DOHH2 (cell line): ENCODE measurements around the gene CLK4.

Experiments used
- EZH2phosphoT487 ChIP-seq: fragments of 200-600 bp; sonication (generic); IDR thresholded peaks from 2 replicates; pipeline ENCODE4 v1.6.1; 2017; ENCODE audit warnings: borderline replicate concordance, mild to moderate bottlenecking, antibody characterized with exemption, low read length, moderate library complexity, mixed read lengths
- TF ChIP-seq, protein P1 (sequence below): fragments of 200-600 bp; sonication (generic); IDR thresholded peaks from one replicate; pipeline ENCODE4 v1.5.1; 2014; ENCODE audit warnings: antibody characterized with exemption, mild to moderate bottlenecking, low read depth, low read length; ENCODE audit not compliant: poor library complexity, severe bottlenecking

DNA sequence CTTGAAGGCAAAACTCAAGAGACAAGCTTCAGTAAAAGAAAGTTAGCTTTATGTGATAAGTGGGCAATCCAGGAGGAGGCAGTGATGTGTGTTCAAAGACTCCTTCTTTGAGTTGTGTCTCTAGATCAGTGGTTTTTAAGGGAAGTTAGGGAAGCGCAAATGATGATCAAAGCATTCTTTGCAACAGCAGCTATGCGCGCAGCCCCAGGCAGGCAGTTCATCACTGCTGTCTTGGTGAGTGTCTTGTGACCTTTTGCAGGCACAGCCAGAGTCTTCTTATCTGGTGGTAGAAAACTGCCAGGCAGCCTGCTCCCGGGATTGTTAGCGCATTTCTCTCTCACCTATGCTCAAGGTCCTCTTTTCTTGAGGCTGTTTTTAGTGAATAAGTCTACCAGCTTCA lies 40.3 kb upstream of the CLK4 start:
- TF ChIP-seq, protein P1, sequence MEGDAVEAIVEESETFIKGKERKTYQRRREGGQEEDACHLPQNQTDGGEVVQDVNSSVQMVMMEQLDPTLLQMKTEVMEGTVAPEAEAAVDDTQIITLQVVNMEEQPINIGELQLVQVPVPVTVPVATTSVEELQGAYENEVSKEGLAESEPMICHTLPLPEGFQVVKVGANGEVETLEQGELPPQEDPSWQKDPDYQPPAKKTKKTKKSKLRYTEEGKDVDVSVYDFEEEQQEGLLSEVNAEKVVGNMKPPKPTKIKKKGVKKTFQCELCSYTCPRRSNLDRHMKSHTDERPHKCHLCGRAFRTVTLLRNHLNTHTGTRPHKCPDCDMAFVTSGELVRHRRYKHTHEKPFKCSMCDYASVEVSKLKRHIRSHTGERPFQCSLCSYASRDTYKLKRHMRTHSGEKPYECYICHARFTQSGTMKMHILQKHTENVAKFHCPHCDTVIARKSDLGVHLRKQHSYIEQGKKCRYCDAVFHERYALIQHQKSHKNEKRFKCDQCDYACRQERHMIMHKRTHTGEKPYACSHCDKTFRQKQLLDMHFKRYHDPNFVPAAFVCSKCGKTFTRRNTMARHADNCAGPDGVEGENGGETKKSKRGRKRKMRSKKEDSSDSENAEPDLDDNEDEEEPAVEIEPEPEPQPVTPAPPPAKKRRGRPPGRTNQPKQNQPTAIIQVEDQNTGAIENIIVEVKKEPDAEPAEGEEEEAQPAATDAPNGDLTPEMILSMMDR, result no peak
- TF ChIP-seq EZH2phosphoT487, result no peak
